IMR-90 (cell line): Measurements from ENCODE around the gene CMIP. TPM values are rescaled to one million over a fixed set of nuclear protein-coding genes. Genes with fewer than 3 reads are reported as not detected.

Source experiments
- ATAC-seq: fragments of 200-7000 bp; cut with Tn5 transposase; 2 replicates; pipeline ENCODE4 v1.9.1; 2020; ENCODE audit warnings: low read depth, mild to moderate bottlenecking, moderate library complexity
- BruUV-seq: library from RNA; stranded (reverse); fragments of 400-500 nt; replicated peaks from 2 replicates; lab custom pipeline; 2021; lab: Mats Ljungman, UMichigan
- CTCF ChIA-PET: fragments of 300-600 bp; formaldehyde crosslinking; extraction: SDS; loops from one replicate; lab custom pipeline; 2021; ENCODE audit warnings: antibody characterized with exemption; lab: Yijun Ruan, JAX
- POLR2A ChIA-PET: fragments of 300-600 bp; sonication (Branson Sonifier 250); formaldehyde crosslinking; loops from one replicate; lab custom pipeline; 2022; ENCODE audit warnings: antibody characterized with exemption; ENCODE audit not compliant: unreplicated experiment; lab: Charles Lee
- DNase-seq: peaks from one replicate; pipeline ENCODE4 v3.0.0; 2013
- H2AFZ ChIP-seq: replicated peaks from 2 replicates; pipeline ENCODE3; 2013; ENCODE audit warnings: low read length, mild to moderate bottlenecking; ENCODE audit not compliant: poor library complexity
- H2AK5ac ChIP-seq: 2 replicates; pipeline ENCODE4 v1.6.1; 2013; ENCODE audit warnings: low read depth, low read length, inconsistent platforms
- H2AK9ac ChIP-seq: replicated peaks from 2 replicates; pipeline ENCODE3; 2013; ENCODE audit warnings: mild to moderate bottlenecking, low read depth, low read length, moderate library complexity; ENCODE audit not compliant: poor library complexity
- H2BK120ac ChIP-seq: 2 replicates; pipeline ENCODE4 v1.6.1; 2013; ENCODE audit warnings: low read depth, low read length, inconsistent platforms
- H2BK15ac ChIP-seq: 3 replicates; pipeline ENCODE4 v1.6.1; 2013; ENCODE audit warnings: low read depth, low read length, inconsistent platforms
- H2BK20ac ChIP-seq: 2 replicates; pipeline ENCODE4 v1.6.1; 2013; ENCODE audit warnings: low read depth, mild to moderate bottlenecking, inconsistent platforms, low read length, moderate library complexity
- H2BK5ac ChIP-seq: 2 replicates; pipeline ENCODE4 v1.6.1; 2013; ENCODE audit warnings: mild to moderate bottlenecking, low read depth, low read length, inconsistent platforms; ENCODE audit not compliant: poor library complexity, severe bottlenecking
- H3K14ac ChIP-seq: replicated peaks from 2 replicates; pipeline ENCODE4 v1.6.1; 2013; ENCODE audit warnings: low read depth, low read length, inconsistent platforms
- H3K18ac ChIP-seq: 2 replicates; pipeline ENCODE4 v1.6.1; 2013; ENCODE audit warnings: low read depth, low read length, control low read depth
- H3K23ac ChIP-seq: 2 replicates; pipeline ENCODE4 v1.6.1; 2013; ENCODE audit warnings: low read depth, low read length, inconsistent platforms
- H3K27ac ChIP-seq: 2 replicates; pipeline ENCODE4 v1.5.1; 2013; ENCODE audit warnings: mild to moderate bottlenecking, control low read depth, low read length; ENCODE audit not compliant: insufficient read depth
- H3K27me3 ChIP-seq: 2 replicates; pipeline ENCODE4 v1.6.1; 2013; ENCODE audit warnings: low read length; ENCODE audit not compliant: control insufficient read depth, insufficient read depth
- H3K36me3 ChIP-seq: 2 replicates; pipeline ENCODE4 v1.6.1; 2013; ENCODE audit warnings: low read length, mixed read lengths; ENCODE audit not compliant: control insufficient read depth, insufficient read depth
- H3K4ac ChIP-seq: 2 replicates; pipeline ENCODE4 v1.6.1; 2013; ENCODE audit warnings: low read depth, low read length, inconsistent platforms
- H3K4me1 ChIP-seq: 2 replicates; pipeline ENCODE4 v1.6.1; 2013; ENCODE audit warnings: low read length, mixed read lengths; ENCODE audit not compliant: control insufficient read depth, insufficient read depth
- H3K4me2 ChIP-seq: 2 replicates; pipeline ENCODE4 v1.6.1; 2013; ENCODE audit warnings: low read depth, mild to moderate bottlenecking, control low read depth, low read length, moderate library complexity
- H3K4me3 ChIP-seq: 2 replicates; pipeline ENCODE4 v1.5.1; 2013; ENCODE audit warnings: low read depth, mild to moderate bottlenecking, control low read depth, low read length, moderate library complexity; ENCODE audit not compliant: insufficient read depth
- H3K56ac ChIP-seq: 2 replicates; pipeline ENCODE4 v1.6.1; 2013; ENCODE audit warnings: low read length, inconsistent platforms; ENCODE audit not compliant: insufficient read depth; ENCODE audit errors: extremely low read depth
- H3K79me1 ChIP-seq, 2 experiments: 2 replicates each; pipeline ENCODE4 v1.6.1; 2013; ENCODE audit warnings: low read length in 2 of 2, inconsistent platforms in 1 of 2, low read depth in 1 of 2
- H3K9ac ChIP-seq: 2 replicates; pipeline ENCODE4 v1.6.1; 2013; ENCODE audit warnings: low read depth, low read length, control low read depth
- H3K9me1 ChIP-seq: 2 replicates; pipeline ENCODE4 v1.6.1; 2013; ENCODE audit warnings: low read length, inconsistent platforms; ENCODE audit not compliant: insufficient read depth
- H3K9me3 ChIP-seq: 2 replicates; pipeline ENCODE4 v1.6.1; 2013; ENCODE audit warnings: low read length; ENCODE audit not compliant: control insufficient read depth, insufficient read depth
- H4K20me1 ChIP-seq: 2 replicates; pipeline ENCODE4 v1.6.1; 2013; ENCODE audit warnings: low read length, inconsistent platforms; ENCODE audit not compliant: insufficient read depth
- H4K5ac ChIP-seq: 2 replicates; pipeline ENCODE4 v1.6.1; 2013; ENCODE audit warnings: mild to moderate bottlenecking, low read depth, low read length, control low read depth
- H4K8ac ChIP-seq, 2 experiments: 2 replicates each; pipeline ENCODE4 v1.6.1; 2013; ENCODE audit warnings: low read depth in 2 of 2, low read length in 2 of 2, control low read depth in 1 of 2, inconsistent platforms in 1 of 2
- H4K91ac ChIP-seq: 2 replicates; pipeline ENCODE4 v1.6.1; 2013; ENCODE audit warnings: low read depth, low read length, inconsistent platforms; ENCODE audit not compliant: insufficient read depth
- BHLHE40 ChIP-seq: fragments of 150-350 bp; IDR thresholded peaks from 2 replicates; pipeline ENCODE4 v1.6.1; 2016; ENCODE audit warnings: mild to moderate bottlenecking, low read depth, low read length
- CTCF ChIP-seq: conservative IDR thresholded peaks from 2 replicates; pipeline ENCODE4 v1.5.1; 2012; ENCODE audit warnings: mild to moderate bottlenecking, low read depth, low read length, improper control_type of control experiment
- FOS ChIP-seq: fragments of 150-350 bp; IDR thresholded peaks from 2 replicates; pipeline ENCODE4 v1.6.1; 2016; ENCODE audit warnings: low read depth, low read length
- MAFK ChIP-seq: IDR thresholded peaks from 2 replicates; pipeline ENCODE4 v1.6.1; 2012; ENCODE audit warnings: low read depth, low read length, improper control_type of control experiment
- MAZ ChIP-seq: IDR thresholded peaks from 2 replicates; pipeline ENCODE4 v1.6.1; 2012; ENCODE audit warnings: low read depth, mild to moderate bottlenecking, low read length, improper control_type of control experiment, moderate library complexity, borderline replicate concordance
- RFX5 ChIP-seq: IDR thresholded peaks from 2 replicates; pipeline ENCODE4 v1.8.0; 2012; ENCODE audit warnings: low read depth, mild to moderate bottlenecking, low read length, moderate library complexity
- SMC3 ChIP-seq: fragments of 150-350 bp; IDR thresholded peaks from 2 replicates; pipeline ENCODE4 v1.6.1; 2016; ENCODE audit warnings: low read depth, mild to moderate bottlenecking, antibody characterized with exemption, low read length, moderate library complexity
- WGBS, 2 experiments: methylation state at CpG; one replicate each; pipeline versions ENCODE4 v1.1.5 to v1.1.7; 2013; ENCODE audit warnings: missing lambda C conversion rate in 2 of 2; ENCODE audit not compliant: insufficient read length in 1 of 2; ENCODE audit errors: extremely low coverage in 2 of 2; 5-methylcytosine and 5-hydroxymethylcytosine counted together
- dilution Hi-C: fragments of 300-500 bp; cut with HindIII; formaldehyde crosslinking; loops from one replicate; pipeline ENCODE4 v1.14.3; 2018; ENCODE audit warnings: low sequenced_read_pairs; ENCODE audit not compliant: unreplicated experiment
- in situ Hi-C: fragments of 300-500 bp; cut with MboI; formaldehyde crosslinking; loops from 3 replicates; pipeline ENCODE4 v1.14.3; 2019; ENCODE audit warnings: low sequenced_read_pairs, inconsistent platforms, mixed read lengths
- intact Hi-C: fragments of 100-400 bp; cut with micrococcal nuclease; formaldehyde crosslinking; loops from 2 replicates; pipeline ENCODE4 v1.10.0; 2022
- polyA plus RNA-seq, 3 experiments: library from polyadenylated mRNA; depleted of rRNA; stranded (reverse); fragments of >200 nt; gene quantifications; 2 replicates each; pipeline ENCODE4 v1.2.3, GENCODE V29; 2012; ENCODE audit warnings: low replicate concordance in 1 of 3
- total RNA-seq: library from RNA; depleted of rRNA; stranded (reverse); fragments of >200 nt; gene quantifications from 2 replicates; pipeline ENCODE4 v1.2.3, GENCODE V29; 2012

The CMIP gene
- total and polyA plus RNA-seq, 2 of the 4 experiments (the other 2 are of a cell fraction) = 3.2 to 11.6 TPM

DNA sequence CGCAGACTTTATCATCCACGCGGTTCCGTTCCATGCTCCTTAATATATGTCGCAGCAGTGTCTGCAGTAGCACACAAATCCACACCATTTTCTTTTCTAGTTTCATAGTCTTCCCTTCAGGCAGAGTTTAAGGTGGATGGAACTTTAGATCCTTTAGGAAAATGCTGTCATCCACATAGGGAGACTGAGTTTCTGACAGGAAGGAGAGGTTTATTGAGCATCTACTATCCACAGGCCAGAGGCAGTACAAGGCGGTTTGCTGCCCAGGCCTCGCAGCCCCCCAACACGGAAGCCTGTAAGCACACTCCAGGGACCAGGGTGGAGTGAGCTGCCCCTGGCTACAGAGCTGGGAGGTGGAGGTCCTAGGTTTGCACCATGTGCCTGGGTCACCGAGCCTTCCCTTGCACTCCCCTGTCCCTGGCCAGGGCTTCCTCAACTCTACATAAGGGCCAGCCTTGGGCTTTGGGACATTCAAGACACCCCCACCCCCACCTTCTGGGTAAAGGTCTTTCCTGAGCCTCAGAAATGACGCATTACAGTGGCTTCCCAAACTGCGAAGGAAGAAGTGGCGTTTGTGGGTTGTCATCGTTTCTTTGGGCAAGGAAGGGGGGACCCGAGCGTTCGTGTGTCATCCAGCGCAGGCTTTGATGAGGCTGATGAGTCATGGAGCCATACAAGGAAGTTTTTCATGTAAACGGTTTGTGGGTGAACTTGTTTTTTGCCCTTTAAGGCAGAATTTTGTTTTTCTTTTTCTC, 188.0 kb downstream of the CMIP start:
- H4K8ac ChIP-seq = peak overlapping the region; percentile 10 to 27; a peak in 2 of 4 replicates
- H4K91ac ChIP-seq = peak overlapping the region; percentile 4
- no peak overlapping the region for H3K4me3 ChIP-seq
- H2BK120ac ChIP-seq = no peak overlapping the region
- 0 out of 2 replicates have a peak overlapping the region, but pooled peaks have one; percentile 3 for H3K4ac ChIP-seq
- H3K9me3 ChIP-seq = no peaks in the 10 kb centered on the region
- H2AFZ ChIP-seq = peak overlapping the region; percentile 38
- ChIA-PET CTCF (no interaction called here), POLR2A (no interaction called here)
- WGBS, 2 experiments = 0% methylated on average over 7 of the region's 18 CpGs; no CpG with 5 or more reads in 1 of the 2 experiments
- 0 out of 2 replicates have a peak overlapping the region, but pooled peaks have one; percentile 12 for H3K14ac ChIP-seq
- H2BK15ac ChIP-seq = 0 out of 3 replicates have a peak overlapping the region, but pooled peaks have one; percentile 11
- H3K18ac ChIP-seq = no peak overlapping the region; the same call in 1 of the 2 replicates
- peaks cover 57% of the 10 kb centered on the region for H4K20me1 ChIP-seq
- H3K79me1 ChIP-seq = peaks cover 2 to 15% of the 10 kb centered on the region in 2 experiments; a peak in 2 of 4 replicates
- H3K36me3 ChIP-seq = no peaks in the 10 kb centered on the region
- no peak overlapping the region; the same call in 1 of the 2 replicates for H3K4me2 ChIP-seq
- intact Hi-C loops = no loop called here
- peak overlapping the region; percentile 11 for H2BK5ac ChIP-seq
- no peak overlapping the region for H4K5ac ChIP-seq
- no TSS peak for BruUV-seq
- no peak overlapping the region for H3K9ac ChIP-seq
- DNase-seq = peak; percentile 94
- H3K56ac ChIP-seq = no peak overlapping the region
- H2AK9ac ChIP-seq = no peak overlapping the region
- in situ Hi-C loops = no loop called here
- no peaks in the 10 kb centered on the region for H3K27me3 ChIP-seq
- peak overlapping the region; percentile 86 for H2AK5ac ChIP-seq
- H3K9me1 ChIP-seq = peaks cover 10% of the 10 kb centered on the region; the same call in 1 of the 2 replicates
- ATAC-seq = peak; percentile 85
- H3K23ac ChIP-seq = no peak overlapping the region
- H3K4me1 ChIP-seq = peaks cover 23% of the 10 kb centered on the region
- peak overlapping the region; percentile 10; the same call in 1 of the 2 replicates for H3K27ac ChIP-seq
- dilution Hi-C loops = no loop called here
- H2BK20ac ChIP-seq = no peak overlapping the region
- TF ChIP-seq FOS (peak; percentile 98), CTCF (no peak), SMC3 (no peak), BHLHE40 (peak; percentile 70; the same call in 1 of the 2 replicates), MAFK (peak; percentile 19; the same call in 1 of the 2 replicates), MAZ (0 out of 2 replicates have a peak, but pooled peaks have one; percentile 26), RFX5 (no peak)
